Kidney epithelial cell (primary cell): ENCODE results near the gene CCR1. TPM values are rescaled to one million over a fixed set of nuclear protein-coding genes. Genes with fewer than 3 reads are reported as not detected.

ENCODE experiments used
- DNase-seq: peaks from one replicate; pipeline ENCODE4 v3.0.0-alpha.2; 2010; ENCODE audit warnings: low read depth
- H3K27me3 ChIP-seq: 2 replicates; pipeline ENCODE4 v1.6.0; 2011; ENCODE audit warnings: low read length; ENCODE audit not compliant: control insufficient read depth, insufficient read depth
- H3K36me3 ChIP-seq: 2 replicates; pipeline ENCODE4 v1.5.1; 2011; ENCODE audit warnings: low read length; ENCODE audit not compliant: control insufficient read depth, insufficient read depth
- H3K4me3 ChIP-seq: 2 replicates; pipeline ENCODE4 v1.5.1; 2011; ENCODE audit warnings: low read depth, mild to moderate bottlenecking, control low read depth, low read length
- CTCF ChIP-seq: IDR thresholded peaks from 2 replicates; pipeline ENCODE4 v1.5.1; 2011; ENCODE audit warnings: mild to moderate bottlenecking, moderate library complexity, low read length, control low read depth, inconsistent platforms; ENCODE audit not compliant: insufficient read depth, poor library complexity, severe bottlenecking
- total RNA-seq: library from RNA; depleted of rRNA; stranded (reverse); fragments of >200 nt; gene quantifications from 2 replicates; pipeline ENCODE4 v1.2.3, GENCODE V29; 2015

Gene CCR1
- total RNA-seq, 1 donor from 2014 or later: not detected

DNA sequence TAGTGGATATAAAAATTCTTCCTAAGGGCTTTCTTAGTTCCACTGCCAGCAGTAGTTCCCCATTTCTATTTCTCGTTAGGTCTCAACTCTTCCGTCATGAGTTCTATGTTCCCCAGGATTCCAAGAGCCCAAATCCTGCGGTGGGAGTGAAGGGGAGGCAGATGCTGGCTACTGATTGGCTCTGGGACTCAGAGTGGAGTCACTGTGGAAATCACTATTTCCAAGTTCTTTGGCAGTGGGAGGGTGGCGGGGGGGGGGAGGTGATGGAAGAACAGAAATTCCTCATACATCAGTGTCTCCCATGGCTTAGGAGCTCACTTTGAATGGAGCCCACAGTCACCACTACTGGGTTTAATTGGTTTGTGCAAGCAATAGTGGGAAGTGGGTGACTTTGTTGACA, 5.6 kb downstream of the CCR1 start:
- Histone ChIP-seq H3K27me3 (no peaks in the 10 kb centered on the region), H3K4me3 (no peak overlapping the region), H3K36me3 (no peaks in the 10 kb centered on the region)
- no peak for DNase-seq
- no peak for TF ChIP-seq CTCF

- H3K4me3 ChIP-seq: no peak overlapping the region
- H3K36me3 ChIP-seq: no peaks in the 10 kb centered on the region
- no peak for DNase-seq
- no peaks in the 10 kb centered on the region for H3K27me3 ChIP-seq
- no peak for TF ChIP-seq CTCF
These were observed 7.3 kb downstream of the CCR1 start for GRCh38 chr3:46200790-46201189.

DNA sequence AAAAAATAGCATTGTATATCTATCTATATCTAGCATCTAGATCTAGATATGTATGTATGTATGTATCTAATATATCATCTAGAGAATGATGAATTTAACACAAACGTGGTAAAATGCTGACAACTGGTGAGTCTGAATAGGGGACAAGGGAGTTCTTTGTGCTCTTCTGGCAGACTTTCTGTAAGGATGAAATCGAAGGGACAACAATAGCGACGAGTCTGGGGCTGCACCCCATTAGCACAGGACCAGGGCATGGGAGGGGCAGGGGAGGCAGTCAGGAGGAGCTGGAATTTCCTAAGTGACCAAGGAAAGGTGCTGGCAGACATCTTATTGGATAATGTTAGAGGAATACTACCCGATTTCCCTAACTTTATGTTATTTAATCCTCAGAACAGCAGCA, 7.9 kb downstream of the CCR1 start:
- Histone ChIP-seq H3K4me3 (no peak overlapping the region), H3K36me3 (no peaks in the 10 kb centered on the region), H3K27me3 (no peaks in the 10 kb centered on the region)
- no peak for TF ChIP-seq CTCF
- no peak for DNase-seq

- no peak for TF ChIP-seq CTCF
- no peak for DNase-seq
- no peaks in the 10 kb centered on the region for H3K27me3 ChIP-seq
- H3K36me3 ChIP-seq: no peaks in the 10 kb centered on the region
- no peak overlapping the region for H3K4me3 ChIP-seq
These were observed 11.7 kb downstream of the CCR1 start for GRCh38 chr3:46196261-46196957.

GRCh38 chr3:46194868-46195553, 13.1 kb downstream of the CCR1 start:
- Histone ChIP-seq H3K36me3 (no peaks in the 10 kb centered on the region), H3K4me3 (no peak overlapping the region), H3K27me3 (no peaks in the 10 kb centered on the region)
- no peak for TF ChIP-seq CTCF
- DNase-seq: no peak
